Lower lobe of right lung (tissue), 2 donors: ENCODE results near the gene SUN5. TPM values are rescaled to one million over a fixed set of nuclear protein-coding genes. Genes with fewer than 3 reads are reported as not detected.

ENCODE experiments used
- ATAC-seq, 2 donors: fragments of 200-7000 bp; cut with Tn5 transposase; one replicate each; pipeline ENCODE4 v1.9.1; 2020 to 2022; ENCODE audit warnings: mild to moderate bottlenecking in 2 of 2, moderate library complexity in 2 of 2
- DNase-seq: peaks from one replicate; pipeline ENCODE4 v3.0.0-alpha.2; 2020
- H3K27ac ChIP-seq: fragments of 200-600 bp; one replicate; pipeline ENCODE4 v1.8.0; 2022
- H3K27me3 ChIP-seq: fragments of 200-600 bp; one replicate; pipeline ENCODE4 v1.8.0; 2022; ENCODE audit warnings: low read depth
- H3K36me3 ChIP-seq: fragments of 200-600 bp; one replicate; pipeline ENCODE4 v1.8.0; 2022; ENCODE audit warnings: mild to moderate bottlenecking
- H3K4me1 ChIP-seq: fragments of 200-600 bp; one replicate; pipeline ENCODE4 v1.8.0; 2022
- H3K4me3 ChIP-seq: fragments of 200-600 bp; one replicate; pipeline ENCODE4 v1.8.0; 2022; ENCODE audit warnings: mild to moderate bottlenecking
- H3K9me3 ChIP-seq: fragments of 200-600 bp; one replicate; pipeline ENCODE4 v1.8.0; 2022
- intact Hi-C: fragments of 100-400 bp; cut with DNase I; formaldehyde crosslinking; loops from one replicate; pipeline ENCODE4 v1.11.0; 2022
- total RNA-seq: library from RNA; stranded (reverse); fragmentation: NEBNext Ultra II Directional; extraction: Animal tissue kit (Norgen Biotek cat#: 25700); gene quantifications from one replicate; pipeline ENCODE4 v1.2.1, GENCODE V29; 2021
- TF ChIP-seq, protein P1 (sequence below): fragments of 200-600 bp; IDR thresholded peaks from one replicate; pipeline ENCODE4 v1.8.0; 2022; ENCODE audit warnings: antibody characterized with exemption, mild to moderate bottlenecking
- donor health status: DM: no; HTN: yes; CAD: no; lungs with severe emphysema.

The SUN5 gene
- total RNA-seq, 1 donor from 2014 or later: not detected

- ATAC-seq (no peak), DNase-seq (no peak)
- Histone ChIP-seq H3K9me3 (peaks cover 3% of the 10 kb centered on the region), H3K36me3 (no peaks in the 10 kb centered on the region), H3K4me3 (no peak overlapping the region), H3K4me1 (no peaks in the 10 kb centered on the region), H3K27ac (no peak overlapping the region), H3K27me3 (no peaks in the 10 kb centered on the region)
- intact Hi-C loops: no loop called here
- TF ChIP-seq, protein P1, sequence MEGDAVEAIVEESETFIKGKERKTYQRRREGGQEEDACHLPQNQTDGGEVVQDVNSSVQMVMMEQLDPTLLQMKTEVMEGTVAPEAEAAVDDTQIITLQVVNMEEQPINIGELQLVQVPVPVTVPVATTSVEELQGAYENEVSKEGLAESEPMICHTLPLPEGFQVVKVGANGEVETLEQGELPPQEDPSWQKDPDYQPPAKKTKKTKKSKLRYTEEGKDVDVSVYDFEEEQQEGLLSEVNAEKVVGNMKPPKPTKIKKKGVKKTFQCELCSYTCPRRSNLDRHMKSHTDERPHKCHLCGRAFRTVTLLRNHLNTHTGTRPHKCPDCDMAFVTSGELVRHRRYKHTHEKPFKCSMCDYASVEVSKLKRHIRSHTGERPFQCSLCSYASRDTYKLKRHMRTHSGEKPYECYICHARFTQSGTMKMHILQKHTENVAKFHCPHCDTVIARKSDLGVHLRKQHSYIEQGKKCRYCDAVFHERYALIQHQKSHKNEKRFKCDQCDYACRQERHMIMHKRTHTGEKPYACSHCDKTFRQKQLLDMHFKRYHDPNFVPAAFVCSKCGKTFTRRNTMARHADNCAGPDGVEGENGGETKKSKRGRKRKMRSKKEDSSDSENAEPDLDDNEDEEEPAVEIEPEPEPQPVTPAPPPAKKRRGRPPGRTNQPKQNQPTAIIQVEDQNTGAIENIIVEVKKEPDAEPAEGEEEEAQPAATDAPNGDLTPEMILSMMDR: no peak
These were observed 39.5 kb upstream of the SUN5 start for GRCh38 chr20:33043731-33044181.

DNA sequence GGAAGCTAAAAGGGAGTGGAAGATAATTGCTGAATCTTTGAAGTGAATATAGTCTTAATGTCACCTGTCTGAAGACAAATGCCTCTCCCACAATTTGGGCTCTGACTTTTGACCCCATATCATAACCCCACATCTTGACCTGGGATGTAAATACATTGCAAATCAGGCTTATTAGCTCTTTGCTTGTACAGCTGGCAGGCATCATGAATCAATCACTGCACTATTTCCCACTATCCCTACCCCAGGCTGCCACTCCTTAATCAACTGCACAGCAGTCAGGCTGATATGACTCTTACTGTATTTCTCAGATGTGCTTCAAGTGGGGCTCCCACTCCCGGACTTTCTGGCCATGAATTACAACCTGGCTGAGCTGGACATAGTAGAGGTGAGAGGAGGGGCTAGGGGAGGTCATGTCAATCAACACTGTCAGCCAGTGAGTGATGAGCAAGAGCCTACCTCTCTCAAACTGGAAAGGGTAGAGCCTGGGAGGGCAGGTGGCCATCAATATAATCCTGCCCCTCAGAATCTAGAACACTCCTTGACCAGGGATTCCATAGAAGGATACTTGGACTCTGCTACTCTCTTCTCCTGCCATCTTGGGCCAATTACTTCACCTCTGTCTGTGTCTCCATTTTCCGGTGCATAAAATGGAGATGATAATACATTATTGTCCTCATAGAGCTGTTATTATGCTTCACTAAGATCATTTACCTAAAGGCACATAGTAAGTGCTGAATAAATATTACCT, 38.9 kb upstream of the SUN5 start:
- H3K4me1 ChIP-seq: no peaks in the 10 kb centered on the region
- no peak for ATAC-seq
- H3K4me3 ChIP-seq: no peak overlapping the region
- peaks cover 3% of the 10 kb centered on the region for H3K9me3 ChIP-seq
- no peaks in the 10 kb centered on the region for H3K36me3 ChIP-seq
- H3K27me3 ChIP-seq: no peaks in the 10 kb centered on the region
- TF ChIP-seq, protein P1: no peak
- no peak for DNase-seq
- intact Hi-C loops: no loop called here
- H3K27ac ChIP-seq: no peak overlapping the region

DNA sequence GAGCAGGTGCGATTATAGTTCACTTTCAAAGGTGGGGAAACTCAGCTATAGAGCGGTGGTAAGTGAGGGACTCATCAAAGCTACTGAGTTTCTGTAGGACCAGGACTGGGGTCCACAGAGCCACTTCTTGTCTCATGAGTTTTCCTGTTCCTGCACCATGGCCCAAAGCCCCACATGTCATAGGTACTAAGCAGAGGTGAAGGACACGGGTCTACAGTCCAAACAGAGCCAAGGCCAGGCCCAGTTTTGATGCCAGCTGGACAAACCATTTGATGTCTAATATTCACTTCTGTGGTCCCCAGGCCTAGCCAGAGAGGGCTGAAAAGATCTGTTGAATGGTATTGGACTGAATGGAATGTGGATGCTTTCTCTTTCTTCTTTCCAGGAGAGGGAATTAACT, 38.2 kb upstream of the SUN5 start:
- Histone ChIP-seq H3K9me3 (peaks cover 3% of the 10 kb centered on the region), H3K27me3 (no peaks in the 10 kb centered on the region), H3K36me3 (no peaks in the 10 kb centered on the region), H3K4me3 (no peak overlapping the region), H3K27ac (no peak overlapping the region), H3K4me1 (no peaks in the 10 kb centered on the region)
- no peak for ATAC-seq
- TF ChIP-seq, protein P1: no peak
- no peak for DNase-seq
- intact Hi-C loops: no loop called here

DNA sequence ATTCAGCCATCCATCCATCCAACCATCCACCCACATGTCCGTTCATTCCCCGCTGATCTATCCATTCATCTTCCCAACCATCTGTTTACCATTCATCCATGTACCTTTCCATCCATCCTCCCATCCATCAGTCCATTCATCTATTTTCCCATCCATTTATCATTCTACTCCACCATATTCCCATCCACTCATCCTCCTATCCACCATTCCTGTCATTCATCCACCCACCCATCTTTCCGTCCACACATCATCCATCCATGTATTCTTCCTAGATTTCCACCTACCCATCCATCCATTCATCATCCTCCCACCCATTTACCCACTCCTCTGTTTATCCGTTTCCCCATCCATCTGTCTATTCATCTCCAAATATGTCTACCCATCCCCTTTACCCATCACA, 34.0 kb upstream of the SUN5 start:
- no peaks in the 10 kb centered on the region for H3K36me3 ChIP-seq
- H3K27ac ChIP-seq: no peak overlapping the region
- TF ChIP-seq, protein P1: no peak
- no peaks in the 10 kb centered on the region for H3K9me3 ChIP-seq
- intact Hi-C loops: no loop called here
- no peaks in the 10 kb centered on the region for H3K4me1 ChIP-seq
- H3K4me3 ChIP-seq: no peak overlapping the region
- no peak for DNase-seq
- no peak for ATAC-seq
- no peaks in the 10 kb centered on the region for H3K27me3 ChIP-seq

GRCh38 chr20:33037456-33037855, 33.2 kb upstream of the SUN5 start:
- no peaks in the 10 kb centered on the region for H3K9me3 ChIP-seq
- no peaks in the 10 kb centered on the region for H3K4me1 ChIP-seq
- intact Hi-C loops: no loop called here
- H3K4me3 ChIP-seq: no peak overlapping the region
- no peak for ATAC-seq
- DNase-seq: no peak
- TF ChIP-seq, protein P1: no peak
- no peaks in the 10 kb centered on the region for H3K27me3 ChIP-seq
- H3K27ac ChIP-seq: no peak overlapping the region
- H3K36me3 ChIP-seq: no peaks in the 10 kb centered on the region
